M059J (cell line): ENCODE data around the gene ATXN7L1. TPM values are rescaled to one million over a fixed set of nuclear protein-coding genes. Genes with fewer than 3 reads are reported as not detected.
A peak's percentile ranks its signal among the peaks of the same experiment; 100 is the strongest.

Experiments
- DNase-seq: peaks from one replicate; pipeline ENCODE4 v3.0.0-alpha.2; 2012; ENCODE audit warnings: low read depth
- total RNA-seq: library from RNA; depleted of rRNA; stranded (reverse); fragments of >200 nt; shearing (Covaris generic); gene quantifications from 2 replicates; pipeline ENCODE4 v1.2.3, GENCODE V29; 2014; rRNA removed

The ATXN7L1 gene, protein sequence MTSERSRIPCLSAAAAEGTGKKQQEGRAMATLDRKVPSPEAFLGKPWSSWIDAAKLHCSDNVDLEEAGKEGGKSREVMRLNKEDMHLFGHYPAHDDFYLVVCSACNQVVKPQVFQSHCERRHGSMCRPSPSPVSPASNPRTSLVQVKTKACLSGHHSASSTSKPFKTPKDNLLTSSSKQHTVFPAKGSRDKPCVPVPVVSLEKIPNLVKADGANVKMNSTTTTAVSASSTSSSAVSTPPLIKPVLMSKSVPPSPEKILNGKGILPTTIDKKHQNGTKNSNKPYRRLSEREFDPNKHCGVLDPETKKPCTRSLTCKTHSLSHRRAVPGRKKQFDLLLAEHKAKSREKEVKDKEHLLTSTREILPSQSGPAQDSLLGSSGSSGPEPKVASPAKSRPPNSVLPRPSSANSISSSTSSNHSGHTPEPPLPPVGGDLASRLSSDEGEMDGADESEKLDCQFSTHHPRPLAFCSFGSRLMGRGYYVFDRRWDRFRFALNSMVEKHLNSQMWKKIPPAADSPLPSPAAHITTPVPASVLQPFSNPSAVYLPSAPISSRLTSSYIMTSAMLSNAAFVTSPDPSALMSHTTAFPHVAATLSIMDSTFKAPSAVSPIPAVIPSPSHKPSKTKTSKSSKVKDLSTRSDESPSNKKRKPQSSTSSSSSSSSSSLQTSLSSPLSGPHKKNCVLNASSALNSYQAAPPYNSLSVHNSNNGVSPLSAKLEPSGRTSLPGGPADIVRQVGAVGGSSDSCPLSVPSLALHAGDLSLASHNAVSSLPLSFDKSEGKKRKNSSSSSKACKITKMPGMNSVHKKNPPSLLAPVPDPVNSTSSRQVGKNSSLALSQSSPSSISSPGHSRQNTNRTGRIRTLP
- 7.7 and 30.2 TPM in 2 replicates for total RNA-seq

DNA sequence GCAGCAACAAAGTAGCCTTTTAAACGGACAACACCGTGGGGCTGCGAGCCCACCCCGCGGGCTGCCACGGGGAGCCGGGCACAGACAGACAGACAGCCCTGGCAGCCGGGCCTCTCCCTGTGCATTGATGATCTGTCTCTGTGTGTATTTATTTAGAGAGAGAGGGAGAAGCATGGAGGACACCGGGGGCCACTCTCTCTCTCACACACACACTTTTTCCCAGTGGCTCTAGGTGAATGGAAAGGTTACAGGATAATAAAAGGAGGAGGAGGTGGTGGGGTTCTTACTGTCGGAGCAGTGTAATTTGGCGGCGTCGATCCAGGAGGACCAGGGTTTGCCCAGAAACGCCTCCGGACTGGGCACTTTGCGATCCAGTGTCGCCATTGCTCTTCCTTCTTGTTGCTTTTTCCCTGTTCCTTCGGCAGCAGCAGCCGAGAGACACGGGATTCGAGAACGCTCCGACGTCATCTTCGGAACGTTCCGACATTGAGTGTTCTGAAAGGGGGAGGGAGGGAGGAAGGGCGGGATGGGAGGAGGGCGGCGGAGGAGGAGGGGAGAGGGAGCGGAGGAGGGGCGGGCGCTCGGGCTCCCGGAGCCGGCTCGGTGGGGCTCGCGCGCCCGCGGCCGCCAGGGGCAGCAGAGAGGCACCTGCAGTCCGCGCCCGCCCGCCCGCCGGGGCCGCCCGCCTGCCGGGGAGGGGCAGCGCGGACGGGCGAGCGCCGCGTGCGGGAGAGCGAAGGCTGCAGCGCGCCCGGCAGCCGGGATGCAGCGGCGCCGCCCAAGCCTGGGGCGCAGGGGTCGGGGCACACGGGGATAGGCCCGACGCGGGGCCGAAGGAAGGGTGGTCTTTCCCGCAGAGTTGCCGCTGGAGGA, at the start of gene ATXN7L1:
TSS of gene ATXN7L1 (minus strand) at position 509 of the 873 bp plus-strand sequence. CDS start at position 468, 41 bp downstream.
- DNase-seq: peak; percentile 98

DNA sequence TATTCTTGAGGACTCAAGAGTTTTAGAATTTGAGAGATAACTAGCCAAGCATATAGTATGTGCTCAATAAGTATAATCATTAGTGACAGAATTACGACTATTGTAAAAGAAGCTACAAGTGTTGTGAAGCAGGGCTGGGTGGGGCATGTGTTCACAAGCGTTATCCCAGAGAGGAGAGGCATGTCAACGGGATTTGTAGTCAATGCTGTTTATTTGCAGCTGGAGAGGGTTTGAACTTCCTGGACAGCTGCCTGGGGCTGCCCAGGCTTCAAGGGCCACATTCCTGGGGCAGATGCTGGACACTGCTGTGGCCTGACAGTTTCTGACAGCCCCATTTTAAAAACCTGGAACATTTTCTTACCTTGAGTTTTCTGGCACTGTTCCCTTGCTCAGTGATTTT, 49.7 kb upstream of the ATXN7L1 start:
- DNase-seq: no peak

DNA sequence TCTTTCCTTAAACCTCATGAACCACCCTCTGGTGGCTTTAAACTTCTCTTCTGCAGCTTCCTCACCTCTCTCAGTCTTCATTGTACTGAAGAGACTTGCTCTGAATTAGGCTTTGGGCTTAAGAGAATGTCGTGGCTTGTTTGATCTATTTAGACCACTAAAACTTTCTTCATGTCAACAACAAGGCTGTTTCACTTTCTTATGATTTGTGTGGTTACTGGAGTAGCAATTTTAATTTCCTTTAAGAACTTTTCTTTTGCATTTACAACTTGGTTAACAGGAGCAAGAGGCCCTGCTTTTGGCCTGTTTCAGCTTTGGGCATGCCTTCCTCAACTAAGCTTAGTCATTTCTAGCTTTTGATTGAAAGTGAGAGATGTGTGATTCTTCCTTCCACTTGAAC, 48.5 kb upstream of the ATXN7L1 start:
- no peak for DNase-seq

DNA sequence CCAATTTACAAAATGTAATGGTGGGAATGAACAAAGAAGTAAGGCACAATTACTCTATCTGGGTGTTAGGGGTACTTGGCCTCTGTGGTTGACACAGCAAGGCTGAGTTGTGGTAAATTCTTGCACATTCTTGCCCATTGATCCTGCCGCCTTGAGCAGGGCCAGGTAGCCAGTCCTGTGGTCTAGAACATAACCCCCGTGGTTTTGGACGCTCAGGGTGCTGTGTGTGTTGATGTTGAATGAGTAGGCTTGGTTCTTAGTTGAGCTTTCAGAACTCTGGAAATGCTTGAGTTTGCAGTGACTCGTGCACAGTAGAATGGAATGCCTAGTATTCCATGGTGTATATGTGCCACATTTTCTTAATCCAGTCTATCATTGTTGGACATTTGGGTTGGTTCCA, 44.4 kb upstream of the ATXN7L1 start:
- peak; percentile 9 for DNase-seq

DNA sequence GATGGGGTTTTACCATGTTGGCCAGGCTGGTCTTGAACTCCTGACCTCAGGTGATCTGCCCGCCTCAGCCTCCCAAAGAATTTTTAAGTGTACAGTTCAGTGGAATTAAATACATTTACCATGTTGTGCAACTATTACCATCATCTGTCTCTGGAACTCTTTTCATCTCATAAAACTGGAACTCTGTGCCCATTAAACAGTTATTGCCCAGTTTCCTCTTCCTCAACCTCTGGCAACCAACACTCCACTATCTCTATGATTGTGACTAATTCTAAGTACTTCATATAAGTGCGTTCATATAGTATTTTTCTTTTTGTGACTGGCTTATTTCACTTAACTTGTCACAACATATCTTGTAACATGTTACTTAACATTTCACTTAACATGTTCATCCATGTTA, 41.3 kb upstream of the ATXN7L1 start:
- DNase-seq: no peak

DNA sequence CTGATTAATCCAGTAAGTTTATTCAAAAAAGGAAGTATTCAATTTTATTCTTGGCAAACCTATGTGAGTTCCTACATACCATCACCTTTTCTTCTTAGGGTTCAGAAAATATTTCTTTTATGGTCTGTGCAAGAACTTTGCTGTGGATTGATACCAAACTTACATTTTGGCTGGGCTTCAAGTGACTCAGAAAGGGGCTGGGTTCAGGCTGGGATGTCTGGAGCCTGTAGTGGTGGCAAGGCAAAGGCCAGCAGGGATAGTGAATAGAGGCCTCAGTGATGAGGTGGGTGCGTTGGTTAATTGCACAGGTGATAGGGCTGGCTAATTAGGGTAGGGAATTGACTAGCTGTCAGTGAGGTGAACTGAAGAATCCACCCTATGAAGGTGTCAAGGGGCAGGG, 40.2 kb upstream of the ATXN7L1 start:
- peak; percentile 51 for DNase-seq

DNA sequence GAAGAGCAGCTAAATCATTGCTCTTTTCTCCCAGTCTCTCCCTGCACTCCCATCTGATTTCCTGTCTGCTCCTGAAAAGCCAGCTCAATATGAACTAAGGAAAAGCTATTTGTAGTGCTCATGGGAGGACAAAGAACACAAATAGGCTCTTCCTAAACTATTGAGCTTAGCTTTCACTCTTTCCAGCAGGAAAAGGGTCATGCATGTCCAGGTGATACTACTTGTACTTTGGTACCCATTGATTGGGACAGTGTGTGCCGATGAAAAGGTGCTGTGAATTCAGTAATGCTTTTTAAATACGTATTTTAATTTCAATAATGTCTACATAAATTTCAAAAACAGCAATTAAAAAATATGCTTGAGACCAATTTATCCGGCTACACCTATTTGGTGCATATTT, 37.5 kb upstream of the ATXN7L1 start:
- no peak for DNase-seq

DNA sequence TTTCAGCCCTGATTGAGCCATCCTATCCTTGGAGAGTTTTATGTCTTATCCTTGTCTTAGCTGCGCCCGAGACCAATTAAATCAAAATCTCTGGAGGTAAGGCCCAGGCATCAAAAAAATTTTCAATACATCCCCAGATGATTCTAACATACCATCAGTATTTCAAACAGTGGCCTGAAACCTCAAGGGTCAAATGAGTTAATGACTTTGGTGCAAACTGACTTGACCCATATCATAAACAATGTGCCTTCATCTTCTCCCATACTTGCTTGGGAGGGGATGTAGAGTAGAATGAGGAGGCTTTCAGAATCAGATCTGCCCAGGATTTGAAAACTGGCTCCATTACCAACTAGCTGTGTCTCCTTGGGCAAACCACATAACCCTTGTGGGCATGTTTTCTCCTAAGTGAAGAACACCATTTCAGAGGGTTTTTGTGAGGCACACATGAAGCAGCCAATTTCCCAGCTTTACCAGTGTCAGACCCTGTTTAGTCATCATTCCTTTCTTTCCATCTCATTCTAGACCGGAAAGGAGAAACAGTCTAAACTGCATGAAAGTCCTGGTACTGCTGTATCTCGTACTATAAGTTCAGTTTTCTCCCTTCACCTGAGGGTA, 35.7 kb upstream of the ATXN7L1 start:
- peak; percentile 67 for DNase-seq

DNA sequence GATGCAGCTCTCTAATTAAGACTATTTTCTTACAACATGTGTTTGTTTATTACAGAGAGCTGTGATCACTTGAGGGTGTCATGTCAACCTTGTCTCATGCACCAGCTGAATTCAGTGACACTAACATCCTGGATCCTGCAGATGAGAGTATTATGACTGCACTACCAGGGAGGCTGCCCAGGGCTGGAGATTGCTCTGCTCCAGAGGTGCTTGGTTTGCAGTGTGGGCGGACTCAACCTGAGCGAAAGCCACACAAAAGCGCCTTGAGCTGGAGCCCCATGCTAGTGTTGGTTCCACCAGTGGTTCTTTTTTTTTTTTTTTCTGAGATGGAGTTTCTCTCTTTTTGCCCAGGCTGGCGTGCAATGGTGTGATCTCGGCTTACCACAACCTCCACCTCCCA, 33.8 kb upstream of the ATXN7L1 start:
- no peak for DNase-seq

DNA sequence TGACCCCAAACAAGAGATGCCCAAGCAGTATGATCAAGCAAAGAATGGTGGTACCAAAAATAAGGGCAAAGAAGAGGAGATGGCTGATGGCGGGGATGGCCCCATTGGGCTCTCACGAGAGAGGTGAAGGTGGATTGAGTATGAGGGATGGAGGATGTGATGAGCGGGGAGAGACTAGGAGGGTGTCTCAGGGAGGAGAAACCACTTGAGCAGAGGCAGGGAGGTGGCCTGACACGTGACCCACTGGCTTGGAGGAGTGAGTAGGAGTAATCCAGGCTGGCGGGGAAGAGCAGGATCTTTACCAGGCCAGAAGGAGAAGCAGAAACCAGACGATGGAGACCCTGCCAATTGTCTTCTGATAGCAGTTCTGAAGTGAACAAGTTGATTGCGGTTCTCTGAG, 33.3 kb upstream of the ATXN7L1 start:
- DNase-seq: no peak

DNA sequence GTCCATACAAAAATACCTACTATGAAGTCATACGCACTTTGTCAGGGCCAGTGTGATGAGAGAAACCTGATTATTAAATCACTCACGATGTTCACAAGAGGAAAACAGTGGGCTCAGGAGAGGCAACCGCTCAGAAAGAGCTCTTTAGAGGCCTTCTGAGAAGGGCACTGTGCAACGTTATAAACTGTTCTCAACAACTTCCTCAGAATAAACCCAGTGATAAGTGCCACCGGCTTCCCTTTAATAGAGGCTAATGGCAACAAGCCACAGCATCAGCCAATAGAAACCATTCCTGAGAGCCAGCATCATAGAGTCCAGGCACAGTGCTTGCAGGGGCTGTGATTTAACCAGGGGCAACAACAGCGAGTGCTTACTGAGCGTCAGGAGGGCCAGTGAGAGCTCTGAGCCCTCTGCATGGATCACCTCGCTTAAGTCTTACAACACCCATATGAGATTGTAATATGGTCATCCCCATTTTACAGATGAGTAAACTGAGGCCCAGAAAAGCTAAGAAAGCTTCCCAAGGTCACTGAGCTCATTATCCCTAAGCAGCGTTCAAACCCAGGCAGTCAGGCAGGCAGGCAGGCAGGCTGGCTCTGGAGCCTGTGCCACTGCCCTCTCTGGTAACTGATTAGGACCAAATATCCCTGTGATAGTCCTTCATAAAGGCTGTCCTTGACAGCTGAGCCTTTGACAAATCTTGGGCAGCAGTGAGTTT, 30.9 kb upstream of the ATXN7L1 start:
- no peak for DNase-seq

DNA sequence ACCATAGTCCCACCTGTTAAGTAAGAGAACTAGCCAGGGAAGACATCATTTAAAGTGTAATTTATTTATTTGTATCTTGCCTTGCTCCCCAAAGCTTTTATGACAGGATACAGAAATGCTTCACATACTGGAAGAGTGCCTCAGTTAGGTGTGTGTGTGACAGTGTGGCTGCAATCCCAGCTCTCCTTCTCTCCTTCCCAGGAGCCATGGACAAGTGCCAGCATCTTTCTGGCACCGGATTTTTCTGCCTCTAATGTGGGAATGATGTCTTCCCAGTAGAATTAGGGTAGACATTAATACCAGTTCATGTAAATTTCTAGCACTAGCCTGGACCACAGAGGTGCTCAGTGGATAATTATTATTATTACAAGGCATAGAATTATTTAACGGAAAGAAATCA, 30.3 kb upstream of the ATXN7L1 start:
- peak; percentile 31 for DNase-seq

DNA sequence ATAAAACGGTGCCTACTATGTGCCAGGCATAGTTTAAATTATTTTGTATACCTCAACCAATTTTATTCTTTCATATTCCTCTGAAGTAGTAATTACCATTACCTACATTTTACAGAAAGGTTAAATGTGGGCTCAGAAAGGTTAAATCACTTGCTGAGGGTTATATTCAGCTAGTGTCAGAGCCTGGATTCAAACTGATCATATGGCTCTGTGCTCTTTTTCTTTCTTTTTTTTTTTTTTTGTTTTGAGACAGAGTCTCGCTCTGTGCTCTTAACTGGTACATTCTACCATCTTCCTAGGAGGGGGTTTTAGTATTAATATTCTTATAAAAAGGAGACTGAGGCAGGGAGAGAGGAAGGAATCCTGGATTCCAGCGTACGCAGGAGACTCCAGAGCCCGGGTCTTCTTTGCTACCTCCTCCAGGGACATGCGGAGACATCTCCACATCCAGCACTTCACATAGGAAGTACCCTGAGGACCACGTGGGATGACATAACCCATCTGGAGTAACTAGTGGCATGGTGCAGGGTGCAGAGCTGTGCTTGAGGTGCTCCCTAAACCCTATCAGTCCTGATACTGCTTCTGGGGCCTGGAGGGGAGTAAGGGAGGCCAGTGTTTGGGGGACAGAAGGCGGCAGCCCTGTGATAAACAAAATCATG, 29.6 kb upstream of the ATXN7L1 start:
- DNase-seq: no peak

DNA sequence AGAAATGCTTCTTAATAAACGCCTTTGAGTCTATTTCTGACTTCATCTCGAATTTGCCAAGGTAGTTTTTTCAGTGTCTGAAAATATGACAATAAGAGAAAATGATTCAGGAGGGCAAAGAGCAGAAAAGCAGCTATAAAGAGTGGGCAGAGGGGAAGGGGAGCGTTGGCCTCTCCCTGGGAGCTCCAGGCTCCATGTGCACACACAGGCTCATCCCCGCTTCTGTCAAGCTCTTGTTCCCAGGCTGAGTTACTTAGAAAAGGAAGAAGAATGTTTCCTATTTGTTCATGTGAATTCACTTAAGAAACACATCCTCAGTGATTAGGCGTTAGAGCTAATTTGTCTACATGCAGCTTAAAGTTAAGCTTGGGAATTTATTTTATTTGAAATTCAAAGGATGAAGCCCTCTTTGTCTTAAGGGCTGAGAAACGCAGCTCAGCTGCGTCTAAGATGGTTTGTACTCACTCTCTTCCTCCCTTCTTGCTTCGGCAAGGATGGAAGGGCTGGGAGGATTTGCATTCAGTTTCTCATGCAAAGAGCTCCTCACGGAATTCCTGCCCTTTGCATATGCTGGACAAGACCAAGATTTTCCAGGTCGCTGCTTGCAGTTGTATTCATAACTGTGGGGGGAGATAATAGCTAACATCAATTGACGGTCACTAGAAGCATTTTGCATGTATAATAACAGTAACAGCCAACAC, 29.0 kb upstream of the ATXN7L1 start:
- DNase-seq: no peak

DNA sequence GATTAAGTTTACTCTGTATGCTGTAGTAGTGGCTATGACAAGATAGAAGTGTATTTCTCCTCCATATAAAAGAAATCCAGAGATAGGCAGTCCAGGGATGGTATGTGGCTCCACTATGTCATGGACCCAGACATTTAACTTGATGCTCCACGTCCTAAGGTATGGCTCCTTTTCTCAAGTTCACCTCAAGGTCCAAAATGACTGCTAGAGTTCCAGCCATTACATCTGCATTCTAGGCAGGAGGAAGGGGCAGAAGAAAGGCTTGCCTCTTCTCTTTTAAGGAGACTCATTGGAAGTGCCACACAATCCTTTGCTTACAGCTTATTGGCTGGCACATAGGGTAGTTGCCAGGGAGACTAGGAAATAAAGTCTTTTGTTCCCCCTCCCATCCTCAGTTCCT, 27.7 kb upstream of the ATXN7L1 start:
- DNase-seq: no peak

DNA sequence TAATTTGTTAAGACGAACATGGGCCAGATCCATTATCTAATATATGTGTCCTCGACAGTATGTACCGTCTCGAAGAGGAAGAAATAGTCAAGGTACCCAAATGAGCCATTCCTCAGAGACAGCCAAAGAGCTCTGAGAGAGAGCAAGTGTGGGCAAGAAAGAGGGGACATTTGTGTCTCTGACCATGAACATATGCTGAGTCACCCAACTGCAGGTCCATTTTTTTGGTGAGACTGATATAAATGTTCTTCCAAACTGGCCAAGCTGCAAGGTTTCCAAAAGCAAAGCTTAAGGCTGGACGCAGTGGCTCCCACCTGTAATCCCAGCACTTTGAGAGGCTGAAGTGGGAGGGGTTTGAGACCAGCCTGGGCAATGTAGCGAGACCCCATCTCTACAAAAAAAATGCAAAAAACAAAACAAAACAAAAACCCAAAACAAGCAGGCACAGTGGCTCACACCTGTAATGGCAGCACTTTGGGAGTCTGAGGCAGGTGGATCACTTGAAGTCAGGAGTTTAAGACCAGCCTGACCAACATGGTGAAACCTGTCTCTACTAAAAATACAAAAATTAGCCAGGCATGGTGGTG, 26.0 kb upstream of the ATXN7L1 start:
- no peak for DNase-seq

DNA sequence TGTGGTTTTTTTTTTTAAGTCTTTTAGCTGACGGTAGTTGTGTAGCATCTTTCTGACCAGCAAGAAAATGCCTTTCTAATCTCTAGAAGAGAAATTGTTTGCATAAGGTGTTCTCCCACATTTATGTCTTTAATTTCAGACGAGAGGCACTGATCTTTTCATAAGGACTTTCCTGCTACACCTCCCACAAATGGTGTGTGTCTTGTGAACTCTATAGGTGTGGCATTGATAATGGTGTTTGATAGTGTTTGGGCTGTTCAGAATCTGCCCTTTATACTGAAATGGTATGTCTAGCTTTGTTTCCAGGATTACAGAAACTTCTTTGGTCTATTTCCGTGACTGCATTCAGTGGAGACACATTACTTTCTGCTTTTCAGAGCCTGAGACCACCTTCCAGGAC, 21.6 kb upstream of the ATXN7L1 start:
- no peak for DNase-seq

DNA sequence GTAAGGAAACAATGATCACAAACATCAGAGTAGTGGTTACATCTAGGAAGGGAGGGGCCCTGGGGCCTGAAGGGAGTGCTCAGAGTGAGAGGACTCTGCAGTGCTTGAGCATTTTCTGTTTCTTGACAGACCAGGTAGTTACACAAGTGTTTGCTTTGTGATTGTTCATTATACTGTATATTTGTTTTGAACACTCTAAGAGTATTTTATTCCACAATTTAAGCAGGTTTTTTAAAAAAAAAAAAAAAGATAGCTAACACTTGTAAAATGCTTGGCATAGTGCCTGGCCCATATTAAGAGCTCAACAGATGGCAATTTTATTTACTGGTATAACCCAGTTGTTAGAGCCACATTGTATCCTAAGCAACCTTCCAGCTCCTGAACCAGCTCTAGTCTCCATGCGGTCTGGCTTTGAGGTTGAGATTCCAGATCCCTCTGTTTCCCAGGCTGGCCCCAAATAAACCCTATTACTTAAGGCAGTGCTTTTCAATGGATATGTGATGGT, 20.1 kb upstream of the ATXN7L1 start:
- DNase-seq: peak; percentile 25

DNA sequence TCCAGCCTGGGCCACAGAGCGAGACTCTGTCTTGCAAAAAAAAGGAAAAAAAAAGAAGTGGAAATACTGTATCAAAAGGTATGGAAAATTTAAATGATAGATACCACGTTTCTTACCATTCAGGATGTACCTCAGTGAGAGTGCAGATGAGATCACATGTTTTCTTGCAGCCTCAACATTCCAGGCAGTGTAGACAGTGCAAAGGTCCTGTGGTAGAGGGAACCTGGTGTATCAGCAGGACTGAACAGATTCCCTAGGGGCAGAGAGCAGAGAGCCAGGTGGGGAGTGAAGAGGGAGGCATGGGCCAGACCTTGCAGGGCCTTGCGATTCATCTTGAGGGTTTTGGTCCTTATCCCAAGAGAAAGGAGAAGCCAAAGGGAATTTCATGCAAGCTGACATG, 17.7 kb upstream of the ATXN7L1 start:
- DNase-seq: no peak
